ENCODE data around the gene CACNB3. TPM values are rescaled to one million over a fixed set of nuclear protein-coding genes. Genes with fewer than 3 reads are reported as not detected.

Gene CACNB3
- total and polyA plus RNA-seq, 2 of the 8 experiments (the other 6 are each of a cell fraction or from before 2014, with no cell fraction given) = 12.5 to 16.0 TPM

GRCh38 chr12:48838048-48838447 is 19.8 kb downstream of the CACNB3 start (continued):
- TF ChIP-seq, protein P1, sequence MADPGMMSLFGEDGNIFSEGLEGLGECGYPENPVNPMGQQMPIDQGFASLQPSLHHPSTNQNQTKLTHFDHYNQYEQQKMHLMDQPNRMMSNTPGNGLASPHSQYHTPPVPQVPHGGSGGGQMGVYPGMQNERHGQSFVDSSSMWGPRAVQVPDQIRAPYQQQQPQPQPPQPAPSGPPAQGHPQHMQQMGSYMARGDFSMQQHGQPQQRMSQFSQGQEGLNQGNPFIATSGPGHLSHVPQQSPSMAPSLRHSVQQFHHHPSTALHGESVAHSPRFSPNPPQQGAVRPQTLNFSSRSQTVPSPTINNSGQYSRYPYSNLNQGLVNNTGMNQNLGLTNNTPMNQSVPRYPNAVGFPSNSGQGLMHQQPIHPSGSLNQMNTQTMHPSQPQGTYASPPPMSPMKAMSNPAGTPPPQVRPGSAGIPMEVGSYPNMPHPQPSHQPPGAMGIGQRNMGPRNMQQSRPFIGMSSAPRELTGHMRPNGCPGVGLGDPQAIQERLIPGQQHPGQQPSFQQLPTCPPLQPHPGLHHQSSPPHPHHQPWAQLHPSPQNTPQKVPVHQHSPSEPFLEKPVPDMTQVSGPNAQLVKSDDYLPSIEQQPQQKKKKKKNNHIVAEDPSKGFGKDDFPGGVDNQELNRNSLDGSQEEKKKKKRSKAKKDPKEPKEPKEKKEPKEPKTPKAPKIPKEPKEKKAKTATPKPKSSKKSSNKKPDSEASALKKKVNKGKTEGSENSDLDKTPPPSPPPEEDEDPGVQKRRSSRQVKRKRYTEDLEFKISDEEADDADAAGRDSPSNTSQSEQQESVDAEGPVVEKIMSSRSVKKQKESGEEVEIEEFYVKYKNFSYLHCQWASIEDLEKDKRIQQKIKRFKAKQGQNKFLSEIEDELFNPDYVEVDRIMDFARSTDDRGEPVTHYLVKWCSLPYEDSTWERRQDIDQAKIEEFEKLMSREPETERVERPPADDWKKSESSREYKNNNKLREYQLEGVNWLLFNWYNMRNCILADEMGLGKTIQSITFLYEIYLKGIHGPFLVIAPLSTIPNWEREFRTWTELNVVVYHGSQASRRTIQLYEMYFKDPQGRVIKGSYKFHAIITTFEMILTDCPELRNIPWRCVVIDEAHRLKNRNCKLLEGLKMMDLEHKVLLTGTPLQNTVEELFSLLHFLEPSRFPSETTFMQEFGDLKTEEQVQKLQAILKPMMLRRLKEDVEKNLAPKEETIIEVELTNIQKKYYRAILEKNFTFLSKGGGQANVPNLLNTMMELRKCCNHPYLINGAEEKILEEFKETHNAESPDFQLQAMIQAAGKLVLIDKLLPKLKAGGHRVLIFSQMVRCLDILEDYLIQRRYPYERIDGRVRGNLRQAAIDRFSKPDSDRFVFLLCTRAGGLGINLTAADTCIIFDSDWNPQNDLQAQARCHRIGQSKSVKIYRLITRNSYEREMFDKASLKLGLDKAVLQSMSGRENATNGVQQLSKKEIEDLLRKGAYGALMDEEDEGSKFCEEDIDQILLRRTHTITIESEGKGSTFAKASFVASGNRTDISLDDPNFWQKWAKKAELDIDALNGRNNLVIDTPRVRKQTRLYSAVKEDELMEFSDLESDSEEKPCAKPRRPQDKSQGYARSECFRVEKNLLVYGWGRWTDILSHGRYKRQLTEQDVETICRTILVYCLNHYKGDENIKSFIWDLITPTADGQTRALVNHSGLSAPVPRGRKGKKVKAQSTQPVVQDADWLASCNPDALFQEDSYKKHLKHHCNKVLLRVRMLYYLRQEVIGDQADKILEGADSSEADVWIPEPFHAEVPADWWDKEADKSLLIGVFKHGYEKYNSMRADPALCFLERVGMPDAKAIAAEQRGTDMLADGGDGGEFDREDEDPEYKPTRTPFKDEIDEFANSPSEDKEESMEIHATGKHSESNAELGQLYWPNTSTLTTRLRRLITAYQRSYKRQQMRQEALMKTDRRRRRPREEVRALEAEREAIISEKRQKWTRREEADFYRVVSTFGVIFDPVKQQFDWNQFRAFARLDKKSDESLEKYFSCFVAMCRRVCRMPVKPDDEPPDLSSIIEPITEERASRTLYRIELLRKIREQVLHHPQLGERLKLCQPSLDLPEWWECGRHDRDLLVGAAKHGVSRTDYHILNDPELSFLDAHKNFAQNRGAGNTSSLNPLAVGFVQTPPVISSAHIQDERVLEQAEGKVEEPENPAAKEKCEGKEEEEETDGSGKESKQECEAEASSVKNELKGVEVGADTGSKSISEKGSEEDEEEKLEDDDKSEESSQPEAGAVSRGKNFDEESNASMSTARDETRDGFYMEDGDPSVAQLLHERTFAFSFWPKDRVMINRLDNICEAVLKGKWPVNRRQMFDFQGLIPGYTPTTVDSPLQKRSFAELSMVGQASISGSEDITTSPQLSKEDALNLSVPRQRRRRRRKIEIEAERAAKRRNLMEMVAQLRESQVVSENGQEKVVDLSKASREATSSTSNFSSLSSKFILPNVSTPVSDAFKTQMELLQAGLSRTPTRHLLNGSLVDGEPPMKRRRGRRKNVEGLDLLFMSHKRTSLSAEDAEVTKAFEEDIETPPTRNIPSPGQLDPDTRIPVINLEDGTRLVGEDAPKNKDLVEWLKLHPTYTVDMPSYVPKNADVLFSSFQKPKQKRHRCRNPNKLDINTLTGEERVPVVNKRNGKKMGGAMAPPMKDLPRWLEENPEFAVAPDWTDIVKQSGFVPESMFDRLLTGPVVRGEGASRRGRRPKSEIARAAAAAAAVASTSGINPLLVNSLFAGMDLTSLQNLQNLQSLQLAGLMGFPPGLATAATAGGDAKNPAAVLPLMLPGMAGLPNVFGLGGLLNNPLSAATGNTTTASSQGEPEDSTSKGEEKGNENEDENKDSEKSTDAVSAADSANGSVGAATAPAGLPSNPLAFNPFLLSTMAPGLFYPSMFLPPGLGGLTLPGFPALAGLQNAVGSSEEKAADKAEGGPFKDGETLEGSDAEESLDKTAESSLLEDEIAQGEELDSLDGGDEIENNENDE (IDR thresholded peaks at IDR 0.05; ENCODE audit: insufficient replicate concordance, low read length) = no peak
- TF ChIP-seq SUZ12 (IDR thresholded peaks at IDR 0.05; ENCODE audit: low read length) = no peak
- TF ChIP-seq PHF8 (conservative IDR thresholded peaks at IDR 0.05; ENCODE audit: low read depth, low read length) = no peak
- TF ChIP-seq TBP (IDR thresholded peaks at IDR 0.05; ENCODE audit: low read depth, low read length) = no peak

Data from H1 (cell line).